DND-41 (cell line): ENCODE results near the gene MYBPHL.

Experiments used
- ATAC-seq: fragments of 200-7000 bp; cut with Tn5 transposase; 3 replicates; pipeline ENCODE4 v1.9.1; 2021; ENCODE audit warnings: low read depth; ENCODE audit not compliant: insufficient read depth
- DNase-seq: peaks from one replicate; pipeline ENCODE4 v3.0.0-alpha.2; 2020
- H2AFZ ChIP-seq: 2 replicates; pipeline ENCODE4 v1.6.0; 2012; ENCODE audit warnings: low read depth, low read length
- H3K27ac ChIP-seq: 2 replicates; pipeline ENCODE4 v1.5.1; 2012; ENCODE audit warnings: low read length, inconsistent platforms
- H3K27me3 ChIP-seq: fragments of 200-600 bp; sonication (generic); 2 replicates; pipeline ENCODE4 v1.6.0; 2012; ENCODE audit warnings: low read length, mild to moderate bottlenecking, inconsistent platforms; ENCODE audit not compliant: insufficient read depth, poor library complexity
- H3K36me3 ChIP-seq: 2 replicates; pipeline ENCODE4 v1.5.1; 2012; ENCODE audit warnings: low read length, inconsistent platforms; ENCODE audit not compliant: insufficient read depth
- H3K4me1 ChIP-seq: 2 replicates; pipeline ENCODE4 v1.5.1; 2012; ENCODE audit warnings: mild to moderate bottlenecking, low read length; ENCODE audit not compliant: insufficient read depth
- H3K4me2 ChIP-seq: 2 replicates; pipeline ENCODE4 v1.6.0; 2012; ENCODE audit warnings: mild to moderate bottlenecking, moderate library complexity, low read length, inconsistent platforms; ENCODE audit not compliant: insufficient read depth
- H3K4me3 ChIP-seq, 2 experiments: fragments of 200-600 bp in 1 of 2; shearing (Covaris generic) in 1 of 2; 2 replicates each; pipeline ENCODE4 v1.5.1; 2012 to 2016; ENCODE audit warnings: inconsistent platforms in 2 of 2, low read length in 2 of 2, mild to moderate bottlenecking in 2 of 2, low read depth in 1 of 2, moderate library complexity in 1 of 2
- H3K79me2 ChIP-seq: 2 replicates; pipeline ENCODE4 v1.6.0; 2012; ENCODE audit warnings: low read length, inconsistent platforms; ENCODE audit not compliant: insufficient read depth
- H3K9ac ChIP-seq: 2 replicates; pipeline ENCODE4 v1.6.0; 2012; ENCODE audit warnings: low read depth, mild to moderate bottlenecking, inconsistent platforms, low read length, moderate library complexity
- H3K9me3 ChIP-seq: 2 replicates; pipeline ENCODE4 v1.5.1; 2012; ENCODE audit warnings: low read length, moderate library complexity, mild to moderate bottlenecking, inconsistent platforms; ENCODE audit not compliant: insufficient read depth, severe bottlenecking
- H4K20me1 ChIP-seq: 2 replicates; pipeline ENCODE4 v1.6.0; 2012; ENCODE audit warnings: low read length; ENCODE audit not compliant: insufficient read depth
- EZH2 ChIP-seq: IDR thresholded peaks from 3 replicates; pipeline ENCODE4 v1.6.1; 2012; ENCODE audit warnings: borderline replicate concordance, low read depth, mild to moderate bottlenecking, moderate library complexity, low read length, inconsistent platforms; ENCODE audit not compliant: severe bottlenecking
- TF ChIP-seq, protein P1 (sequence below): IDR thresholded peaks from 2 replicates; pipeline ENCODE4 v1.5.1; 2012; ENCODE audit warnings: borderline replicate concordance, low read length, moderate library complexity, mild to moderate bottlenecking; ENCODE audit not compliant: poor library complexity, severe bottlenecking; ENCODE audit errors: extremely low read depth

The MYBPHL gene

GRCh38 chr1:109253803-109254620, 52.8 kb downstream of the MYBPHL start:
- no peak overlapping the region for H3K4me2 ChIP-seq
- TF ChIP-seq, protein P1, sequence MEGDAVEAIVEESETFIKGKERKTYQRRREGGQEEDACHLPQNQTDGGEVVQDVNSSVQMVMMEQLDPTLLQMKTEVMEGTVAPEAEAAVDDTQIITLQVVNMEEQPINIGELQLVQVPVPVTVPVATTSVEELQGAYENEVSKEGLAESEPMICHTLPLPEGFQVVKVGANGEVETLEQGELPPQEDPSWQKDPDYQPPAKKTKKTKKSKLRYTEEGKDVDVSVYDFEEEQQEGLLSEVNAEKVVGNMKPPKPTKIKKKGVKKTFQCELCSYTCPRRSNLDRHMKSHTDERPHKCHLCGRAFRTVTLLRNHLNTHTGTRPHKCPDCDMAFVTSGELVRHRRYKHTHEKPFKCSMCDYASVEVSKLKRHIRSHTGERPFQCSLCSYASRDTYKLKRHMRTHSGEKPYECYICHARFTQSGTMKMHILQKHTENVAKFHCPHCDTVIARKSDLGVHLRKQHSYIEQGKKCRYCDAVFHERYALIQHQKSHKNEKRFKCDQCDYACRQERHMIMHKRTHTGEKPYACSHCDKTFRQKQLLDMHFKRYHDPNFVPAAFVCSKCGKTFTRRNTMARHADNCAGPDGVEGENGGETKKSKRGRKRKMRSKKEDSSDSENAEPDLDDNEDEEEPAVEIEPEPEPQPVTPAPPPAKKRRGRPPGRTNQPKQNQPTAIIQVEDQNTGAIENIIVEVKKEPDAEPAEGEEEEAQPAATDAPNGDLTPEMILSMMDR: no peak
- TF ChIP-seq EZH2: no peak
- H3K79me2 ChIP-seq: no peaks in the 10 kb centered on the region
- peaks cover 2% of the 10 kb centered on the region for H3K27me3 ChIP-seq
- no peaks in the 10 kb centered on the region for H3K9me3 ChIP-seq
- no peak overlapping the region for H2AFZ ChIP-seq
- no peak overlapping the region for H3K27ac ChIP-seq
- H3K4me1 ChIP-seq: peaks cover 15% of the 10 kb centered on the region
- H4K20me1 ChIP-seq: peaks cover 13% of the 10 kb centered on the region
- DNase-seq: no peak
- H3K4me3 ChIP-seq: no peak overlapping the region
- no peak overlapping the region for H3K9ac ChIP-seq
- no peak for ATAC-seq
- H3K36me3 ChIP-seq: no peaks in the 10 kb centered on the region

- Histone ChIP-seq H4K20me1 (peaks cover 13% of the 10 kb centered on the region), H3K4me3 (no peak overlapping the region)
- ATAC-seq: no peak
Measured at GRCh38 chr1:109252893-109253802, 53.7 kb downstream of the MYBPHL start.

DNA sequence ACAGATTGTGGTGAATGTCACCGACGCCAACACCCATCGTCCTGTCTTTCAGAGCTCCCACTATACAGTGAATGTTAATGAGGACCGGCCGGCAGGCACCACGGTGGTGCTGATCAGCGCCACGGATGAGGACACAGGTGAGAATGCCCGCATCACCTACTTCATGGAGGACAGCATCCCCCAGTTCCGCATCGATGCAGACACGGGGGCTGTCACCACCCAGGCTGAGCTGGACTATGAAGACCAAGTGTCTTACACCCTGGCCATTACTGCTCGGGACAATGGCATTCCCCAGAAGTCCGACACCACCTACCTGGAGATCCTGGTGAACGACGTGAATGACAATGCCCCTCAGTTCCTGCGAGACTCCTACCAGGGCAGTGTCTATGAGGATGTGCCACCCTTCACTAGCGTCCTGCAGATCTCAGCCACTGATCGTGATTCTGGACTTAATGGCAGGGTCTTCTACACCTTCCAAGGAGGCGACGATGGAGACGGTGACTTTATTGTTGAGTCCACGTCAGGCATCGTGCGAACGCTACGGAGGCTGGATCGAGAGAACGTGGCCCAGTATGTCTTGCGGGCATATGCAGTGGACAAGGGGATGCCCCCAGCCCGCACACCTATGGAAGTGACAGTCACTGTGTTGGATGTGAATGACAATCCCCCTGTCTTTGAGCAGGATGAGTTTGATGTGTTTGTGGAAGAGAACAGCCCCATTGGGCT, 54.5 kb downstream of the MYBPHL start:
- ATAC-seq: no peak

More at GRCh38 chr1:109252893-109253802, 53.7 kb downstream of the MYBPHL start:
- Histone ChIP-seq H3K27ac (no peak overlapping the region), H3K79me2 (no peaks in the 10 kb centered on the region), H3K9ac (no peak overlapping the region), H3K36me3 (no peaks in the 10 kb centered on the region), H2AFZ (no peak overlapping the region), H3K27me3 (peaks cover 2% of the 10 kb centered on the region), H3K4me2 (no peak overlapping the region), H3K9me3 (no peaks in the 10 kb centered on the region), H3K4me1 (peaks cover 20% of the 10 kb centered on the region)
- DNase-seq: no peak
- TF ChIP-seq, protein P1: no peak
- TF ChIP-seq EZH2: no peak

More for the DNA sequence above, 54.5 kb downstream of the MYBPHL start:
- Histone ChIP-seq H3K9ac (no peak overlapping the region), H2AFZ (no peak overlapping the region), H3K79me2 (no peaks in the 10 kb centered on the region), H3K4me3 (no peak overlapping the region), H3K4me2 (no peak overlapping the region), H3K36me3 (no peaks in the 10 kb centered on the region), H3K27ac (no peak overlapping the region), H3K4me1 (peaks cover 20% of the 10 kb centered on the region), H3K27me3 (peaks cover 2% of the 10 kb centered on the region), H4K20me1 (peaks cover 13% of the 10 kb centered on the region; the same call in 1 of the 2 replicates), H3K9me3 (no peaks in the 10 kb centered on the region)
- DNase-seq: no peak
- TF ChIP-seq EZH2: no peak
- TF ChIP-seq, protein P1: no peak
